Endothelial cell of umbilical vein (primary cell): ENCODE results near the gene KRTAP3-3. TPM values are rescaled to one million over a fixed set of nuclear protein-coding genes. Genes with fewer than 3 reads are reported as not detected.

Experiments
- BruUV-seq: library from RNA; stranded (reverse); fragments of 400-500 nt; replicated peaks from 2 replicates; lab custom pipeline; 2021; lab: Mats Ljungman, UMichigan
- CTCF ChIA-PET: fragments of 300-600, 350-600 bp; sonication (Branson Sonifier 250); formaldehyde crosslinking; loops from one replicate; lab custom pipeline; 2021; ENCODE audit warnings: antibody characterized with exemption, inconsistent platforms; lab: Charles Lee
- POLR2A ChIA-PET: fragments of 300-600, 350-600 bp; sonication (Branson Sonifier 250); formaldehyde crosslinking; loops from one replicate; lab custom pipeline; 2021; ENCODE audit warnings: antibody characterized with exemption, inconsistent platforms; lab: Charles Lee
- DNase-seq: peaks from one replicate; pipeline ENCODE4 v3.0.0-alpha.2; 2011; ENCODE audit warnings: low read depth, low spot score
- FAIRE-seq: peaks from 2 replicates; lab custom pipeline; 2011; peaks lifted over from hg19 to GRCh38; lab: Jason Lieb, UNC
- H2AFZ ChIP-seq: 2 replicates; pipeline ENCODE4 v1.6.0; 2012; ENCODE audit warnings: low read depth, low read length, control low read depth, inconsistent platforms
- H3K27ac ChIP-seq: 2 replicates; pipeline ENCODE4 v1.5.1; 2011; ENCODE audit warnings: low read depth, mild to moderate bottlenecking, control low read depth, low read length, moderate library complexity; ENCODE audit not compliant: insufficient read depth
- H3K27me3 ChIP-seq, 2 experiments: 2 replicates each; pipeline versions ENCODE4 v1.6.0 to v1.6.1; 2011; ENCODE audit warnings: low read length in 2 of 2, mixed read lengths in 1 of 2; ENCODE audit not compliant: control insufficient read depth in 2 of 2, insufficient read depth in 2 of 2
- H3K36me3 ChIP-seq, 2 experiments: 2 replicates in 1 of 2; 3 replicates in 1 of 2; pipeline ENCODE4 v1.5.1; 2011; ENCODE audit warnings: low read length in 2 of 2, mild to moderate bottlenecking in 1 of 2, moderate library complexity in 1 of 2; ENCODE audit not compliant: control insufficient read depth in 2 of 2, insufficient read depth in 2 of 2; ENCODE audit errors: extremely low read depth in 1 of 2
- H3K4me1 ChIP-seq: 3 replicates; pipeline ENCODE4 v1.5.1; 2011; ENCODE audit warnings: mild to moderate bottlenecking, low read length; ENCODE audit not compliant: control insufficient read depth, insufficient read depth; ENCODE audit errors: extremely low read depth
- H3K4me2 ChIP-seq: 2 replicates; pipeline ENCODE4 v1.6.1; 2011; ENCODE audit warnings: low read length, control low read depth, mixed read lengths; ENCODE audit not compliant: insufficient read depth
- H3K4me3 ChIP-seq, 3 experiments: fragments of 200-600 bp in 1 of 3; sonication (generic), shearing (Covaris generic) in 1 of 3; replicated peaks in 1 of 3; 2 replicates each; pipeline ENCODE4 v1.5.1; 2011 to 2016; ENCODE audit warnings: control low read depth in 3 of 3, low read length in 3 of 3, mild to moderate bottlenecking in 2 of 3, inconsistent platforms in 1 of 3, low read depth in 1 of 3, moderate library complexity in 1 of 3; ENCODE audit not compliant: insufficient read depth in 1 of 3
- H3K79me2 ChIP-seq: 2 replicates; pipeline ENCODE4 v1.6.0; 2012; ENCODE audit warnings: low read length, inconsistent platforms; ENCODE audit not compliant: control insufficient read depth, insufficient read depth
- H3K9ac ChIP-seq: replicated peaks from 2 replicates; pipeline ENCODE3; 2011; ENCODE audit warnings: low read length, control low read depth; ENCODE audit not compliant: insufficient read depth; ENCODE audit errors: extremely low read depth
- H3K9me1 ChIP-seq: replicated peaks from 3 replicates; pipeline ENCODE4 v1.6.0; 2011; ENCODE audit warnings: mild to moderate bottlenecking, low read length; ENCODE audit not compliant: control insufficient read depth, insufficient read depth; ENCODE audit errors: extremely low read depth
- H3K9me3 ChIP-seq: replicated peaks from 2 replicates; pipeline ENCODE4 v1.5.1; 2012; ENCODE audit warnings: low read length, inconsistent platforms; ENCODE audit not compliant: control insufficient read depth, insufficient read depth
- H4K20me1 ChIP-seq: replicated peaks from 2 replicates; pipeline ENCODE3; 2011; ENCODE audit warnings: mild to moderate bottlenecking, low read length; ENCODE audit not compliant: control insufficient read depth, insufficient read depth; ENCODE audit errors: extremely low read depth
- EZH2 ChIP-seq: IDR thresholded peaks from 2 replicates; pipeline ENCODE4 v1.6.1; 2012; ENCODE audit warnings: borderline replicate concordance, low read depth, mild to moderate bottlenecking, moderate library complexity, low read length, inconsistent platforms; ENCODE audit not compliant: severe bottlenecking
- FOS ChIP-seq: IDR thresholded peaks from 2 replicates; pipeline ENCODE4 v1.6.1; 2011; ENCODE audit warnings: mild to moderate bottlenecking, low read length, moderate library complexity, borderline replicate concordance; ENCODE audit not compliant: insufficient read depth
- GATA2 ChIP-seq: IDR thresholded peaks from 2 replicates; pipeline ENCODE4 v1.7.0; 2011; ENCODE audit warnings: low read depth, mild to moderate bottlenecking, moderate library complexity, mixed read lengths, low read length; ENCODE audit not compliant: insufficient read length, insufficient read depth
- JUN ChIP-seq: IDR thresholded peaks from 2 replicates; pipeline ENCODE4 v1.6.1; 2011; ENCODE audit warnings: borderline replicate concordance, low read depth; ENCODE audit not compliant: insufficient read length, insufficient read depth
- MYC ChIP-seq: IDR thresholded peaks from one replicate; pipeline ENCODE4 v1.6.1; 2011; ENCODE audit warnings: mild to moderate bottlenecking, low read depth, low read length
- POLR2A ChIP-seq: IDR thresholded peaks from 2 replicates; pipeline ENCODE4 v1.6.1; 2012; ENCODE audit warnings: low read depth, mild to moderate bottlenecking, control low read depth, low read length
- dilution Hi-C: fragments of 300-500 bp; cut with MboI; formaldehyde crosslinking; loops from one replicate; pipeline ENCODE4 v1.15.0; 2019; ENCODE audit warnings: low sequenced_read_pairs; ENCODE audit not compliant: extremely low pct_ligation_motif_present
- intact Hi-C: fragments of 100-400 bp; cut with micrococcal nuclease; formaldehyde crosslinking; loops from one replicate; pipeline ENCODE4 v1.10.0; 2022
- polyA plus RNA-seq, 4 experiments: library from polyadenylated mRNA; depleted of rRNA in 3 of 4; stranded (reverse) in 3 of 4; unstranded in 1 of 4; fragments of >200 nt; gene quantifications; 2 replicates each; pipeline versions ENCODE4 v1.2.1 to v1.2.3, GENCODE V29; 2011 to 2012; ENCODE audit warnings: missing spikeins in 1 of 4
- total RNA-seq: library from RNA; stranded (reverse); gene quantifications from 2 replicates; pipeline ENCODE4 v1.2.3, GENCODE V29; 2021
- TF ChIP-seq, protein P1 (sequence below): IDR thresholded peaks from 2 replicates; pipeline ENCODE4 v1.6.1; 2011; ENCODE audit not compliant: insufficient read depth, insufficient read length
- TF ChIP-seq, protein P2 (sequence below), 2 donors: IDR thresholded peaks; 1 replicate in 1 of 2; 2 replicates in 1 of 2; pipeline ENCODE4 v1.5.1; 2011; ENCODE audit warnings: low read length in 2 of 2, mild to moderate bottlenecking in 2 of 2, moderate library complexity in 2 of 2, control low read depth in 1 of 2, inconsistent platforms in 1 of 2, low read depth in 1 of 2; ENCODE audit not compliant: insufficient read depth in 1 of 2; ENCODE audit errors: extremely low read depth in 1 of 2

Gene KRTAP3-3
- total and polyA plus RNA-seq, 2 donors (not counting 3 experiments of a cell fraction or from before 2014, with no cell fraction given): not detected

- ChIA-PET CTCF (interaction anchor here (1.0 to 1.2 kb wide), 2 partner anchors 9 to 567 kb away, joined by 3 to 4 read pairs; no protein-coding TSS in a partner anchor), POLR2A (no interaction called here)
- no peaks in the 10 kb centered on the region for H3K9me3 ChIP-seq
- no peak overlapping the region for H3K4me2 ChIP-seq
- H3K27me3 ChIP-seq: peaks cover 0 to 8% of the 10 kb centered on the region in 2 experiments
- no peaks in the 10 kb centered on the region for H4K20me1 ChIP-seq
- TF ChIP-seq GATA2 (no peak), FOS (no peak), EZH2 (no peak), POLR2A (no peak), MYC (no peak), JUN (no peak)
- TF ChIP-seq, protein P1, sequence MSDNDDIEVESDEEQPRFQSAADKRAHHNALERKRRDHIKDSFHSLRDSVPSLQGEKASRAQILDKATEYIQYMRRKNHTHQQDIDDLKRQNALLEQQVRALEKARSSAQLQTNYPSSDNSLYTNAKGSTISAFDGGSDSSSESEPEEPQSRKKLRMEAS: no peak
- TF ChIP-seq, protein P2, sequence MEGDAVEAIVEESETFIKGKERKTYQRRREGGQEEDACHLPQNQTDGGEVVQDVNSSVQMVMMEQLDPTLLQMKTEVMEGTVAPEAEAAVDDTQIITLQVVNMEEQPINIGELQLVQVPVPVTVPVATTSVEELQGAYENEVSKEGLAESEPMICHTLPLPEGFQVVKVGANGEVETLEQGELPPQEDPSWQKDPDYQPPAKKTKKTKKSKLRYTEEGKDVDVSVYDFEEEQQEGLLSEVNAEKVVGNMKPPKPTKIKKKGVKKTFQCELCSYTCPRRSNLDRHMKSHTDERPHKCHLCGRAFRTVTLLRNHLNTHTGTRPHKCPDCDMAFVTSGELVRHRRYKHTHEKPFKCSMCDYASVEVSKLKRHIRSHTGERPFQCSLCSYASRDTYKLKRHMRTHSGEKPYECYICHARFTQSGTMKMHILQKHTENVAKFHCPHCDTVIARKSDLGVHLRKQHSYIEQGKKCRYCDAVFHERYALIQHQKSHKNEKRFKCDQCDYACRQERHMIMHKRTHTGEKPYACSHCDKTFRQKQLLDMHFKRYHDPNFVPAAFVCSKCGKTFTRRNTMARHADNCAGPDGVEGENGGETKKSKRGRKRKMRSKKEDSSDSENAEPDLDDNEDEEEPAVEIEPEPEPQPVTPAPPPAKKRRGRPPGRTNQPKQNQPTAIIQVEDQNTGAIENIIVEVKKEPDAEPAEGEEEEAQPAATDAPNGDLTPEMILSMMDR (IDR thresholded peaks at IDR 0.05; ENCODE audit: extremely low read depth in 1 of 2, insufficient read depth in 1 of 2, low read depth in 1 of 2, low read length in 2 of 2): no peak
- no TSS peak for BruUV-seq
- no peak overlapping the region for H3K27ac ChIP-seq
- no peak overlapping the region for H2AFZ ChIP-seq
- DNase-seq (no peak), FAIRE-seq (no peak)
- H3K4me1 ChIP-seq: no peaks in the 10 kb centered on the region
- no peak overlapping the region for H3K9ac ChIP-seq
- H3K36me3 ChIP-seq: no peaks in the 10 kb centered on the region
- intact Hi-C loops: no loop called here
- H3K4me3 ChIP-seq: no peak overlapping the region
- dilution Hi-C loops: no loop called here
- no peaks in the 10 kb centered on the region for H3K9me1 ChIP-seq
- H3K79me2 ChIP-seq: no peaks in the 10 kb centered on the region
Measured at GRCh38 chr17:40981115-40981514, 12.8 kb downstream of the KRTAP3-3 start.
